Neural cell (in vitro differentiated cells): ENCODE results near the gene LDLRAD4.

Experiments used
- EP300 ChIP-seq: fragments of 450-650 bp; conservative IDR thresholded peaks from 2 replicates; pipeline ENCODE4 v1.6.1; 2014; ENCODE audit warnings: antibody characterized with exemption, mild to moderate bottlenecking, moderate library complexity; ENCODE audit not compliant: poor library complexity, severe bottlenecking
- EZH2 ChIP-seq: fragments of 200-600, 300-800 bp; shearing (Covaris generic), sonication (generic); IDR thresholded peaks from 2 replicates; pipeline ENCODE4 v1.6.1; 2014; ENCODE audit warnings: antibody characterized with exemption, low read length, borderline replicate concordance, mild to moderate bottlenecking; ENCODE audit not compliant: insufficient read depth, poor library complexity, severe bottlenecking
- POLR2AphosphoS5 ChIP-seq: IDR thresholded peaks from 2 replicates; pipeline ENCODE4 v1.6.1; 2012
- RAD21 ChIP-seq: fragments of 450-650 bp; conservative IDR thresholded peaks from 2 replicates; pipeline ENCODE4 v1.6.1; 2014; ENCODE audit warnings: antibody characterized with exemption, mild to moderate bottlenecking, moderate library complexity
- TAF1 ChIP-seq: IDR thresholded peaks from 2 replicates; pipeline ENCODE4 v1.6.1; 2012; ENCODE audit warnings: low read depth
- TF ChIP-seq, protein P1 (sequence below): fragments of 450-650 bp; IDR thresholded peaks from 2 replicates; pipeline ENCODE4 v1.5.1; 2014; ENCODE audit warnings: antibody characterized with exemption, mild to moderate bottlenecking, moderate library complexity; ENCODE audit not compliant: poor library complexity, severe bottlenecking

DNA sequence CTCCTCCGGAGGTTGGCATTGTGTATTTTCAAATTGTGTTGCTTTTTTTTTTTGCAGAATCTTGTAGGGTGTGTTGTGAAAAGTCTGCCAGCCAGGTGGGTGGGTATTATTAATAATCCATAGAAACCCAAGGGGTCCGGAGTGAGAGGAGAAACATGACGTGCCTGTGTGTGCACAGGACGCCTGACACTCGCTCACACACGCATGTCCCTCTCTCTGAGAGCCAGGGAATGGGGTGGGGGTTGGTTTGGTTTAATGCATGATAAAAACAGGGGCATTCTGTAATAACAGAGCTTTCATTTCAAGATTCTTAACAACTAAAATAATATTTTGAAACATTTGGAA is 283.0 kb downstream of the LDLRAD4 start:
- TF ChIP-seq, protein P1, sequence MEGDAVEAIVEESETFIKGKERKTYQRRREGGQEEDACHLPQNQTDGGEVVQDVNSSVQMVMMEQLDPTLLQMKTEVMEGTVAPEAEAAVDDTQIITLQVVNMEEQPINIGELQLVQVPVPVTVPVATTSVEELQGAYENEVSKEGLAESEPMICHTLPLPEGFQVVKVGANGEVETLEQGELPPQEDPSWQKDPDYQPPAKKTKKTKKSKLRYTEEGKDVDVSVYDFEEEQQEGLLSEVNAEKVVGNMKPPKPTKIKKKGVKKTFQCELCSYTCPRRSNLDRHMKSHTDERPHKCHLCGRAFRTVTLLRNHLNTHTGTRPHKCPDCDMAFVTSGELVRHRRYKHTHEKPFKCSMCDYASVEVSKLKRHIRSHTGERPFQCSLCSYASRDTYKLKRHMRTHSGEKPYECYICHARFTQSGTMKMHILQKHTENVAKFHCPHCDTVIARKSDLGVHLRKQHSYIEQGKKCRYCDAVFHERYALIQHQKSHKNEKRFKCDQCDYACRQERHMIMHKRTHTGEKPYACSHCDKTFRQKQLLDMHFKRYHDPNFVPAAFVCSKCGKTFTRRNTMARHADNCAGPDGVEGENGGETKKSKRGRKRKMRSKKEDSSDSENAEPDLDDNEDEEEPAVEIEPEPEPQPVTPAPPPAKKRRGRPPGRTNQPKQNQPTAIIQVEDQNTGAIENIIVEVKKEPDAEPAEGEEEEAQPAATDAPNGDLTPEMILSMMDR: no peak
- TF ChIP-seq EP300 (no peak), TAF1 (no peak), POLR2AphosphoS5 (no peak), EZH2 (no peak), RAD21 (no peak)
